ENCODE measurements around the gene ATE1. TPM values are rescaled to one million over a fixed set of nuclear protein-coding genes. Genes with fewer than 3 reads are reported as not detected.
A peak's percentile ranks its signal among the peaks of the same experiment; 100 is the strongest.

Gene ATE1
- total RNA-seq, 1 donor from 2014 or later, result 6.9 TPM

DNA sequence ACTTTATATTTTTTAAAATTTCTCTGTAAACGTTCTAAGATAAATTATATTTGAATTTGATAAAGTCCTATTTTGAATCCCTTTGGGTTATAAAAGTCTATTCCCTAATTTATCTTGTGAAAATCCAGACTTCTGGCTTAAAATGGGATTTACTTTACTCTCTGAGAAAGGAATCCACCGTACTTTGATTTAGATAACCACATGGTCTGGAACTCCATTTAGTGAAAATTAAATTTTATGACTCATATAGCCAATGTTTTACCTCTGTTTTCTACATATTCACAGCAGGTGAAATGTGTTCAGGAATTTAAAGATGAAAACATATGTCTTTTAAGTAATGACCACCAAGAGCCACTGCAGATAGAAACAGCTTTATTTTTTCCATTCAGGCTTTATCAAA lies 187.8 kb downstream of the ATE1 start:
- no peak for DNase-seq (ENCODE audit: low spot score in 2 of 2)
- Histone ChIP-seq H3K9me3 (no peaks in the 10 kb centered on the region), H3K4me3 (no peak overlapping the region), H3K27me3 (no peaks in the 10 kb centered on the region), H3K4me1 (no peaks in the 10 kb centered on the region), H3K27ac (no peak overlapping the region), H3K36me3 (peaks cover 0 to 13% of the 10 kb centered on the region in 2 donors)
- TF ChIP-seq CTCF (IDR thresholded peaks at IDR 0.05), result no peak
- intact Hi-C loops (cut with DNase I), result no loop called here

DNA sequence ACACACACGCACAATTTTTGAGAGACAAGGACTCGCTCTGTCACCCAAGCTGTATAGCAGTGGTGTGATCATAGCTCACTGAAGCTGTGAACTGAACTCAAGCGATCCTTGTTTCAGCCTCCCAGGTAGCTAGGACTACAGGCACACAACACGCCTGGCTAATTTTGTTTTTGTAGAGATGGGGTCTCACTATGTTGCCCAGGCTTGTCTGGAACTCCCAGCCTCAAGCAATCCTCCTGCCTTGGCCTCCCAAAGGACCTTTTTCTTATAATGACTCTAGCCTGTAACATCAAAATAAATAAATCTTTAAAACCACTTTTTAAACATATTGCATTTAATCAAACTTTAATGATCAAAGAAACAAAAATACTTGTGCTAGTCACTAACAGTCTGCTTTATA lies 188.7 kb downstream of the ATE1 start:
- peaks cover 0 to 13% of the 10 kb centered on the region in 2 donors for H3K36me3 ChIP-seq
- intact Hi-C loops (cut with DNase I), result loop anchor here (10.0 kb wide), 1 partner anchor 134 kb away; no protein-coding TSS in a partner anchor
- H3K27ac ChIP-seq, result no peak overlapping the region
- no peak for DNase-seq (ENCODE audit: low spot score in 2 of 2)
- no peaks in the 10 kb centered on the region for H3K9me3 ChIP-seq
- H3K27me3 ChIP-seq, result no peaks in the 10 kb centered on the region
- no peaks in the 10 kb centered on the region for H3K4me1 ChIP-seq
- no peak overlapping the region for H3K4me3 ChIP-seq
- TF ChIP-seq CTCF (IDR thresholded peaks at IDR 0.05), result no peak

DNA sequence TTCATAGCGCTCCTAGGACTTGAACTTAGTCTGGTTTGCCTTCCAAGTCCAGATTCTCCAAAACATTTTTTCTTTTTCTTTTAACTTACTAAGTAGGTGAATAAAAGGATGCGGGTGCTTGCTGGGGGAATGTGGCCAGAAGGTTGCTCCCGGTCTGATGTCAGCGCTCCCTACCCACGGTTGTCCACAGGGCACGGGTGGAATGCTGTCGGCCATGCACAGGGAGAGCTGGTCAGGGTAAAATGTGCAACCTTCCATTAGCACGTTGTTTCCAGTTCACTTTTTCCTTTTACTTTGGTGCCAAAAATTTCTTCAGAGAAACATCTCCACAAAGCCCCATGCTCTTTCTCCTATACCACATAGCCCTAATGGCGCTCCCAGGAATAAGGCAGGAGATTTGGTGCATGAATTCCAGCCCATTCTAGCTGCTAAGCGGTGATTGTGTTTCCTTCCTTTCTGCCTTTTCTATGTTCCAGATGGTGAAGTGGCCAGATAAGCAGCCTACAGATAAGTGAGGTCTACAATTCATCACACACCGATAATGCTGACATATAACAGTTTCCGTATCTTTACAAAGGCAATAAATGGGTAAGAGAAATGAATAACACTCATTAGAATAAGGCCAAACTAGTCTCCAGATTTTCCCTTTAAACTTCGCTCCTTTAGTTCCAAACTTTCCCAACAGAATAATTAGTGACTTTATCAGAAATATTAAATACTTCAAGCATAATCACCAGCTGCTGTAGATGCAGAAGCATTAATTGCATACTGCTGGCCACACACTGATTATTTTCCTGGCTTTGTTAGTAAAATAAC lies 191.3 kb downstream of the ATE1 start:
- no peaks in the 10 kb centered on the region for H3K4me1 ChIP-seq
- intact Hi-C loops (cut with DNase I), result loop anchor here (10.0 kb wide), 1 partner anchor 132 kb away; no protein-coding TSS in a partner anchor
- no peaks in the 10 kb centered on the region for H3K27me3 ChIP-seq
- DNase-seq (ENCODE audit: low spot score in 2 of 2), result no peak
- no peaks in the 10 kb centered on the region for H3K9me3 ChIP-seq
- H3K27ac ChIP-seq, result no peak overlapping the region
- no peaks in the 10 kb centered on the region for H3K36me3 ChIP-seq
- no peak for TF ChIP-seq CTCF (IDR thresholded peaks at IDR 0.05)
- no peak overlapping the region for H3K4me3 ChIP-seq

DNA sequence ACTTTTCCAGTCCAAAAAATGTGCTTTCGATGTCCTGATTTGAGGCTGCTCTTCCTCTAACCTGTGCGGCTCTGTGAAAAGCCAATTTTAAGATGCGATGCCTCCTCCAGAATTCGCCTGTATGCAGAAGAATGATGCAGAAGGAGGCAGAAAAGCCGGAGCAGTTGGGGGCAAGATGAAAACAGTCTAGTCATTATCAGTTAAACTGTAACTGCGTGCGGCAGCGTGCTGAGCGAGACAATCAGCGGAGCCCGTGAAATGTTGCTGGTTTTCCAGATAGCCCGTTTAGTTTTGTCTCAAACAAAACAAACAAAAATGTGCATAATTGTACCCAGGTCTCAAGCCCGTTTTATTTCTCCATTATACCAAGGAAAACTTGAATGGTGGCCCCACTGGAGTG lies 192.6 kb downstream of the ATE1 start:
- H3K27me3 ChIP-seq, result no peaks in the 10 kb centered on the region
- H3K4me3 ChIP-seq, result no peak overlapping the region
- no peak for DNase-seq (ENCODE audit: low spot score in 2 of 2)
- TF ChIP-seq CTCF (IDR thresholded peaks at IDR 0.05), result no peak
- H3K27ac ChIP-seq, result no peak overlapping the region
- no peaks in the 10 kb centered on the region for H3K36me3 ChIP-seq
- H3K4me1 ChIP-seq, result no peaks in the 10 kb centered on the region
- H3K9me3 ChIP-seq, result no peaks in the 10 kb centered on the region
- intact Hi-C loops (cut with DNase I), result loop anchor here (2.0 to 10.0 kb wide), 2 partner anchors 130 to 792 kb away; no protein-coding TSS in a partner anchor

GRCh38 chr10:121734589-121735045 lies 193.2 kb downstream of the ATE1 start:
- Histone ChIP-seq H3K36me3 (no peaks in the 10 kb centered on the region), H3K4me1 (no peaks in the 10 kb centered on the region), H3K27ac (no peak overlapping the region), H3K9me3 (no peaks in the 10 kb centered on the region), H3K4me3 (no peak overlapping the region), H3K27me3 (no peaks in the 10 kb centered on the region)
- no peak for DNase-seq (ENCODE audit: low spot score in 2 of 2)
- intact Hi-C loops (cut with DNase I), result loop anchor here (2.0 to 10.0 kb wide), 2 partner anchors 130 to 792 kb away; no protein-coding TSS in a partner anchor
- peak; percentile 4 to 64 (median 53) for TF ChIP-seq CTCF (IDR thresholded peaks at IDR 0.05)

Data from ascending aorta (tissue), 2 donors.